A549 treated with Mapracorat at 1 μM for 4 hours (cell line): ENCODE results near the gene FADS1. TPM values are rescaled to one million over a fixed set of nuclear protein-coding genes. Genes with fewer than 3 reads are reported as not detected.

Source experiments
- total RNA-seq: library from RNA; stranded (reverse); fragments of 200-300 nt; extraction: Qiagen RNA extraction; gene quantifications from 5 replicates; pipeline ENCODE4 v1.2.3, GENCODE V29; 2022

The FADS1 gene
- 162 to 234 TPM (median 202 TPM) in 5 replicates for total RNA-seq

GRCh38 chr11:61816736-61817455, at the start of gene FADS1:
Gene FADS1 (minus strand): TSS chr11:61817003. CDS start chr11:61816929, 74 bp downstream.

GRCh38 chr11:61827571-61828378, 11.0 kb upstream of the FADS1 start, which contains the start of gene FADS2:
Gene FADS2 (plus strand): TSS chr11:61828300. CDS start chr11:61828391, 91 bp downstream.

GRCh38 chr11:61792310-61793082, 24.3 kb downstream of the FADS1 start, which contains the start of the genes FEN1 and TMEM258:
Gene FEN1 (plus strand): TSS chr11:61792911. CDS start chr11:61795362, 2,451 bp downstream.
Gene TMEM258 (minus strand): TSS chr11:61792599. CDS start chr11:61792558, 41 bp downstream.

GRCh38 chr11:61752117-61752924, 64.5 kb downstream of the FADS1 start, which contains the start of gene MYRF:
Gene MYRF (plus strand): TSS chr11:61752636. CDS start chr11:61752745, 109 bp downstream.

Other genes with a start within 250 kb of the FADS1 start
- gene SYT7, start 235.9 kb downstream of the FADS1 start, total RNA-seq = 0.84 to 1.3 TPM (median 1.2 TPM) in 5 replicates
- 3.8 to 7.1 TPM (median 6.5 TPM) in 5 replicates for gene DAGLA, start 136.6 kb downstream of the FADS1 start, total RNA-seq
- 14.2 to 21.4 TPM (median 18.9 TPM) in 5 replicates for gene MYRF, start 64.4 kb downstream of the FADS1 start, total RNA-seq
- gene TMEM258, start 24.4 kb downstream of the FADS1 start, total RNA-seq = 214 to 277 TPM (median 234 TPM) in 5 replicates
- gene FEN1, start 24.1 kb downstream of the FADS1 start, total RNA-seq = 90.3 to 108 TPM (median 97.7 TPM) in 5 replicates
- gene FADS2, start 11.3 kb upstream of the FADS1 start, total RNA-seq = 327 to 428 TPM (median 371 TPM) in 5 replicates
- gene FADS3, start 74.5 kb upstream of the FADS1 start, total RNA-seq = 61.4 to 86.5 TPM (median 79.0 TPM) in 5 replicates
- 16.0 to 23.0 TPM (median 19.1 TPM) in 5 replicates for gene RAB3IL1, start 100.6 kb upstream of the FADS1 start, total RNA-seq
- gene BEST1, start 133.3 kb upstream of the FADS1 start, total RNA-seq = 1.9 to 3.9 TPM (median 2.6 TPM) in 5 replicates
- 12,014 to 20,729 TPM (median 18,049 TPM) in 5 replicates for gene FTH1, start 150.6 kb upstream of the FADS1 start, total RNA-seq